Keratinocyte (primary cell): ENCODE data around the gene OR6C1. TPM values are rescaled to one million over a fixed set of nuclear protein-coding genes. Genes with fewer than 3 reads are reported as not detected.

ENCODE experiments used
- DNase-seq: peaks from one replicate; pipeline ENCODE4 v3.0.0-alpha.2; 2011; ENCODE audit warnings: low read depth, missing footprints, low spot score
- FAIRE-seq: peaks from 2 replicates; lab custom pipeline; 2011; peaks lifted over from hg19 to GRCh38; lab: Jason Lieb, UNC
- H2AFZ ChIP-seq: 2 replicates; pipeline ENCODE4 v1.6.0; 2012; ENCODE audit warnings: low read length, control low read depth, inconsistent platforms; ENCODE audit not compliant: control insufficient read depth
- H3K27ac ChIP-seq: 2 replicates; pipeline ENCODE4 v1.5.1; 2011; ENCODE audit warnings: low read length; ENCODE audit not compliant: control insufficient read depth, insufficient read depth
- H3K27me3 ChIP-seq: 3 replicates; pipeline ENCODE4 v1.6.0; 2011; ENCODE audit warnings: low read length; ENCODE audit not compliant: control insufficient read depth, insufficient read depth; ENCODE audit errors: extremely low read depth
- H3K36me3 ChIP-seq, 2 experiments: 2 replicates in 1 of 2; 3 replicates in 1 of 2; pipeline ENCODE4 v1.5.1; 2011; ENCODE audit warnings: low read length in 2 of 2, mild to moderate bottlenecking in 1 of 2; ENCODE audit not compliant: control insufficient read depth in 2 of 2, insufficient read depth in 2 of 2; ENCODE audit errors: extremely low read depth in 1 of 2
- H3K4me1 ChIP-seq: 3 replicates; pipeline ENCODE4 v1.5.1; 2011; ENCODE audit warnings: low read length; ENCODE audit not compliant: control insufficient read depth, insufficient read depth; ENCODE audit errors: extremely low read depth
- H3K4me2 ChIP-seq: 3 replicates; pipeline ENCODE4 v1.6.0; 2011; ENCODE audit warnings: low read depth, low read length; ENCODE audit not compliant: control insufficient read depth, insufficient read depth; ENCODE audit errors: extremely low read depth
- H3K4me3 ChIP-seq, 3 experiments: fragments of 200-600 bp in 1 of 3; sonication (generic) in 1 of 3; 2 replicates in 2 of 3; 3 replicates in 1 of 3; pipeline ENCODE4 v1.5.1; 2011 to 2016; ENCODE audit warnings: low read length in 3 of 3, mild to moderate bottlenecking in 3 of 3, control low read depth in 2 of 3, inconsistent platforms in 1 of 3, low read depth in 1 of 3, mixed read lengths in 1 of 3, mixed run types in 1 of 3, moderate library complexity in 1 of 3; ENCODE audit not compliant: control insufficient read depth in 2 of 3, insufficient read depth in 2 of 3; ENCODE audit errors: extremely low read depth in 1 of 3
- H3K79me2 ChIP-seq: 2 replicates; pipeline ENCODE4 v1.6.0; 2012; ENCODE audit warnings: low read length; ENCODE audit not compliant: control insufficient read depth, insufficient read depth
- H3K9ac ChIP-seq: 3 replicates; pipeline ENCODE4 v1.6.0; 2011; ENCODE audit warnings: low read length; ENCODE audit not compliant: control insufficient read depth, insufficient read depth; ENCODE audit errors: extremely low read depth
- H3K9me1 ChIP-seq: 3 replicates; pipeline ENCODE4 v1.6.0; 2011; ENCODE audit warnings: low read length; ENCODE audit not compliant: control insufficient read depth, insufficient read depth; ENCODE audit errors: extremely low read depth
- H3K9me3 ChIP-seq: 2 replicates; pipeline ENCODE4 v1.5.1; 2012; ENCODE audit warnings: low read depth, low read length; ENCODE audit not compliant: control insufficient read depth
- H4K20me1 ChIP-seq: 3 replicates; pipeline ENCODE4 v1.6.0; 2011; ENCODE audit warnings: low read length; ENCODE audit not compliant: control insufficient read depth, insufficient read depth; ENCODE audit errors: extremely low read depth
- EZH2 ChIP-seq: IDR thresholded peaks from one replicate; pipeline ENCODE4 v1.6.1; 2012; ENCODE audit warnings: inconsistent platforms, mild to moderate bottlenecking, low read length, moderate library complexity
- dilution Hi-C: fragments of 300-500 bp; cut with MboI; formaldehyde crosslinking; loops from one replicate; pipeline ENCODE4 v1.7.0; 2020; ENCODE audit warnings: low sequenced_read_pairs; ENCODE audit not compliant: extremely low pct_ligation_motif_present
- polyA minus RNA-seq, 3 experiments: library from RNA; depleted of rRNA, polyadenylated mRNA; stranded (reverse); fragments of >200 nt; gene quantifications; 1 replicate in 1 of 3; 2 replicates in 1 of 3; 3 replicates in 1 of 3; pipeline ENCODE4 v1.2.3, GENCODE V29; 2011
- polyA plus RNA-seq, 5 experiments: library from polyadenylated mRNA; depleted of rRNA in 3 of 5; stranded (reverse) in 3 of 5; stranded (forward) in 1 of 5; unstranded in 1 of 5; fragments of >200 nt; gene quantifications; 1 replicate in 1 of 5; 2 replicates in 3 of 5; 3 replicates in 1 of 5; pipeline versions ENCODE4 v1.2.1 to v1.2.3, GENCODE V29; 2011 to 2012; ENCODE audit warnings: missing spikeins in 2 of 5, low read depth in 1 of 5, low replicate concordance in 1 of 5
- TF ChIP-seq, protein P1 (sequence below), 3 experiments: IDR thresholded peaks in 1 of 3; conservative IDR thresholded peaks in 1 of 3; optimal IDR thresholded peaks in 1 of 3; 2 replicates in 2 of 3; 3 replicates in 1 of 3; pipeline versions ENCODE3 to v1.5.1; 2011; ENCODE audit warnings: low read length in 3 of 3, mild to moderate bottlenecking in 3 of 3, moderate library complexity in 2 of 3, control low read depth in 1 of 3, inconsistent platforms in 1 of 3; ENCODE audit not compliant: insufficient read depth in 2 of 3; ENCODE audit errors: extremely low read depth in 1 of 3

Gene OR6C1
- polyA plus RNA-seq (not detected in 3 replicates), polyA minus RNA-seq (not detected in 3 replicates)
- polyA plus RNA-seq (2011; ENCODE audit: low read depth), result not detected
- polyA plus RNA-seq (2011; cell fraction: cytosol; rRNA removed), result not detected in 2 replicates
- not detected in 2 replicates for polyA plus RNA-seq (2011; cell fraction: nucleus; rRNA removed)
- not detected in 2 replicates for polyA plus RNA-seq (2012; ENCODE audit: low replicate concordance)
- not detected for polyA minus RNA-seq (2011; cell fraction: cytosol; rRNA and poly(A)+ RNA removed)
- polyA minus RNA-seq (2011; cell fraction: nucleus; rRNA and poly(A)+ RNA removed), result not detected in 2 replicates

- dilution Hi-C loops, result no loop called here
- H3K27ac ChIP-seq, result no peak within 1 kb of the TSS
- FAIRE-seq (no peak), DNase-seq (no peak)
- H4K20me1 ChIP-seq, result no peaks in the 10 kb centered on the region
- no peak within 1 kb of the TSS for H3K4me3 ChIP-seq
- H2AFZ ChIP-seq, result no peak within 1 kb of the TSS
- no peak within 1 kb of the TSS for H3K4me2 ChIP-seq
- no peaks in the 10 kb centered on the region for H3K27me3 ChIP-seq
- H3K9ac ChIP-seq, result no peak within 1 kb of the TSS
- TF ChIP-seq EZH2, result no peak
- TF ChIP-seq, protein P1, sequence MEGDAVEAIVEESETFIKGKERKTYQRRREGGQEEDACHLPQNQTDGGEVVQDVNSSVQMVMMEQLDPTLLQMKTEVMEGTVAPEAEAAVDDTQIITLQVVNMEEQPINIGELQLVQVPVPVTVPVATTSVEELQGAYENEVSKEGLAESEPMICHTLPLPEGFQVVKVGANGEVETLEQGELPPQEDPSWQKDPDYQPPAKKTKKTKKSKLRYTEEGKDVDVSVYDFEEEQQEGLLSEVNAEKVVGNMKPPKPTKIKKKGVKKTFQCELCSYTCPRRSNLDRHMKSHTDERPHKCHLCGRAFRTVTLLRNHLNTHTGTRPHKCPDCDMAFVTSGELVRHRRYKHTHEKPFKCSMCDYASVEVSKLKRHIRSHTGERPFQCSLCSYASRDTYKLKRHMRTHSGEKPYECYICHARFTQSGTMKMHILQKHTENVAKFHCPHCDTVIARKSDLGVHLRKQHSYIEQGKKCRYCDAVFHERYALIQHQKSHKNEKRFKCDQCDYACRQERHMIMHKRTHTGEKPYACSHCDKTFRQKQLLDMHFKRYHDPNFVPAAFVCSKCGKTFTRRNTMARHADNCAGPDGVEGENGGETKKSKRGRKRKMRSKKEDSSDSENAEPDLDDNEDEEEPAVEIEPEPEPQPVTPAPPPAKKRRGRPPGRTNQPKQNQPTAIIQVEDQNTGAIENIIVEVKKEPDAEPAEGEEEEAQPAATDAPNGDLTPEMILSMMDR (optimal IDR thresholded peaks at IDR 0.05 in 1 of 3, IDR thresholded peaks at IDR 0.05 in 1 of 3, conservative IDR thresholded peaks at IDR 0.05 in 1 of 3; ENCODE audit: extremely low read depth in 1 of 3, insufficient read depth in 2 of 3, low read length in 3 of 3), result no peak
- H3K4me1 ChIP-seq, result no peaks in the 10 kb centered on the region
- H3K79me2 ChIP-seq, result no peaks in the 10 kb centered on the region
- no peaks in the 10 kb centered on the region for H3K36me3 ChIP-seq
- no peaks in the 10 kb centered on the region for H3K9me1 ChIP-seq
- no peaks in the 10 kb centered on the region for H3K9me3 ChIP-seq
Observed at GRCh38 chr12:55314043-55314442, at the start of gene OR6C1. Gene OR6C1, plus strand, starts transcription at chr12:55314343. Its CDS starts 6,257 bp downstream, at chr12:55320600.

GRCh38 chr12:55280991-55281390, 33.2 kb upstream of the OR6C1 start:
- dilution Hi-C loops, result no loop called here
- FAIRE-seq, result no peak
- no peak overlapping the region for H2AFZ ChIP-seq
- H4K20me1 ChIP-seq, result no peaks in the 10 kb centered on the region
- no peaks in the 10 kb centered on the region for H3K36me3 ChIP-seq
- no peaks in the 10 kb centered on the region for H3K4me1 ChIP-seq
- H3K27me3 ChIP-seq, result no peaks in the 10 kb centered on the region
- H3K27ac ChIP-seq, result no peak overlapping the region
- H3K4me2 ChIP-seq, result no peak overlapping the region
- H3K9me3 ChIP-seq, result no peaks in the 10 kb centered on the region
- no peak overlapping the region for H3K4me3 ChIP-seq
- DNase-seq, result no peak
- no peak overlapping the region for H3K9ac ChIP-seq
- TF ChIP-seq, protein P1 (optimal IDR thresholded peaks at IDR 0.05 in 1 of 3, IDR thresholded peaks at IDR 0.05 in 1 of 3, conservative IDR thresholded peaks at IDR 0.05 in 1 of 3; ENCODE audit: extremely low read depth in 1 of 3, insufficient read depth in 2 of 3, low read length in 3 of 3), result no peak
- no peak for TF ChIP-seq EZH2
- H3K79me2 ChIP-seq, result no peaks in the 10 kb centered on the region
- H3K9me1 ChIP-seq, result no peaks in the 10 kb centered on the region
